PC-9 (cell line): ENCODE data around the gene MAGI1.
"Not testable (repeated sequence)": the region's sequence is repeated elsewhere in the genome, so short reads cannot be mapped to it uniquely, and the experiment has no call there.

Experiments used
- EZH2 ChIP-seq: fragments of 200-600 bp; sonication (generic); IDR thresholded peaks from 2 replicates; pipeline ENCODE4 v1.8.0; 2017; ENCODE audit warnings: antibody characterized with exemption, low read depth
- TF ChIP-seq, protein P1 (sequence below): fragments of 200-600 bp; sonication (generic); conservative IDR thresholded peaks from 2 replicates; pipeline ENCODE4 v1.6.1; 2017; ENCODE audit warnings: mixed run types, antibody characterized with exemption, mild to moderate bottlenecking, moderate library complexity

DNA sequence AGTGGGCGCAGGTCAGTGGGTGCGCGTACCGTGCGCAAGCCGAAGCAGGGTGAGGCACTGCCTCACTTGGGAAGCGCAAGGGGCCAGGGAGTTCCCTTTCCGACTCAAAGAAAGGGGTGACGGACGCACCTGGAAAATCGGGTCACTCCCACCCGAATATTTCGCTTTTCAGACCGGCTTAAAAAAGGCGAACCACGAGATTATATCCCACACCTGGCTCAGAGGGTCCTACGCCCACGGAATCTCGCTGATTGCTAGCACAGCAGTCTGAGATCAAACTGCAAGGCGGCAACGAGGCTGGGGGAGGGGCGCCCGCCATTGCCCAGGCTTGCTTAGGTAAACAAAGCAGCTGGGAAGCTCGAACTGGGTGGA is 529.3 kb downstream of the MAGI1 start:
- TF ChIP-seq, protein P1, sequence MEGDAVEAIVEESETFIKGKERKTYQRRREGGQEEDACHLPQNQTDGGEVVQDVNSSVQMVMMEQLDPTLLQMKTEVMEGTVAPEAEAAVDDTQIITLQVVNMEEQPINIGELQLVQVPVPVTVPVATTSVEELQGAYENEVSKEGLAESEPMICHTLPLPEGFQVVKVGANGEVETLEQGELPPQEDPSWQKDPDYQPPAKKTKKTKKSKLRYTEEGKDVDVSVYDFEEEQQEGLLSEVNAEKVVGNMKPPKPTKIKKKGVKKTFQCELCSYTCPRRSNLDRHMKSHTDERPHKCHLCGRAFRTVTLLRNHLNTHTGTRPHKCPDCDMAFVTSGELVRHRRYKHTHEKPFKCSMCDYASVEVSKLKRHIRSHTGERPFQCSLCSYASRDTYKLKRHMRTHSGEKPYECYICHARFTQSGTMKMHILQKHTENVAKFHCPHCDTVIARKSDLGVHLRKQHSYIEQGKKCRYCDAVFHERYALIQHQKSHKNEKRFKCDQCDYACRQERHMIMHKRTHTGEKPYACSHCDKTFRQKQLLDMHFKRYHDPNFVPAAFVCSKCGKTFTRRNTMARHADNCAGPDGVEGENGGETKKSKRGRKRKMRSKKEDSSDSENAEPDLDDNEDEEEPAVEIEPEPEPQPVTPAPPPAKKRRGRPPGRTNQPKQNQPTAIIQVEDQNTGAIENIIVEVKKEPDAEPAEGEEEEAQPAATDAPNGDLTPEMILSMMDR = not testable (repeated sequence)
- TF ChIP-seq EZH2 = not testable (repeated sequence)
